ENCODE measurements around the gene AGAP9.
"Not testable (repeated sequence)": the region's sequence is repeated elsewhere in the genome, so short reads cannot be mapped to it uniquely, and the experiment has no call there.

AGAP9 gene

GRCh38 chr10:47552719-47553118, 29.3 kb upstream of the AGAP9 start:
- TF ChIP-seq, protein P1, sequence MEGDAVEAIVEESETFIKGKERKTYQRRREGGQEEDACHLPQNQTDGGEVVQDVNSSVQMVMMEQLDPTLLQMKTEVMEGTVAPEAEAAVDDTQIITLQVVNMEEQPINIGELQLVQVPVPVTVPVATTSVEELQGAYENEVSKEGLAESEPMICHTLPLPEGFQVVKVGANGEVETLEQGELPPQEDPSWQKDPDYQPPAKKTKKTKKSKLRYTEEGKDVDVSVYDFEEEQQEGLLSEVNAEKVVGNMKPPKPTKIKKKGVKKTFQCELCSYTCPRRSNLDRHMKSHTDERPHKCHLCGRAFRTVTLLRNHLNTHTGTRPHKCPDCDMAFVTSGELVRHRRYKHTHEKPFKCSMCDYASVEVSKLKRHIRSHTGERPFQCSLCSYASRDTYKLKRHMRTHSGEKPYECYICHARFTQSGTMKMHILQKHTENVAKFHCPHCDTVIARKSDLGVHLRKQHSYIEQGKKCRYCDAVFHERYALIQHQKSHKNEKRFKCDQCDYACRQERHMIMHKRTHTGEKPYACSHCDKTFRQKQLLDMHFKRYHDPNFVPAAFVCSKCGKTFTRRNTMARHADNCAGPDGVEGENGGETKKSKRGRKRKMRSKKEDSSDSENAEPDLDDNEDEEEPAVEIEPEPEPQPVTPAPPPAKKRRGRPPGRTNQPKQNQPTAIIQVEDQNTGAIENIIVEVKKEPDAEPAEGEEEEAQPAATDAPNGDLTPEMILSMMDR (IDR thresholded peaks at IDR 0.05; ENCODE audit: control extremely low read depth, extremely low read depth, low read depth, missing control alignments): peak; percentile 60
- POLR2A ChIA-PET; CTCF ChIA-PET; DNase-seq (ENCODE audit: extremely low spot score): not testable (repeated sequence)

DNA sequence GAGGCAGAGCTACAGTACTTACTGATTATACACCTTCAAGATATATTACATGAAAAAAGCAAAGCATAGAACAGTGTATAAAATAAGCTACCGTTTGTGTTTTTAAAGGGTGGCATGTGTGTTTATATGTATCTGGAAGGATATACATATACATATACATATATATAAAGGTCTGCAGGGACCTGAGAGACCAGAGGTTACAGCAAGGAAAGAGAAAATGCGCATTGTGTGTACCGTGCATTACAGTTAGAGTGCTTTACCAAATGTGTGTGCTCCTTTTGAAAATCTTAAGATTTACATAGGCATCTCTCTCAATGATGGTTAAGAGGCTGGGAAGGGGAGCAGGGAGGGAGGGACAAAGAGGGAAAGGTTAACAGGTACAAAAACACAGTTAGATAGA, 23.8 kb upstream of the AGAP9 start:
- CTCF ChIA-PET; DNase-seq (ENCODE audit: extremely low spot score); POLR2A ChIA-PET: not testable (repeated sequence)

DNA sequence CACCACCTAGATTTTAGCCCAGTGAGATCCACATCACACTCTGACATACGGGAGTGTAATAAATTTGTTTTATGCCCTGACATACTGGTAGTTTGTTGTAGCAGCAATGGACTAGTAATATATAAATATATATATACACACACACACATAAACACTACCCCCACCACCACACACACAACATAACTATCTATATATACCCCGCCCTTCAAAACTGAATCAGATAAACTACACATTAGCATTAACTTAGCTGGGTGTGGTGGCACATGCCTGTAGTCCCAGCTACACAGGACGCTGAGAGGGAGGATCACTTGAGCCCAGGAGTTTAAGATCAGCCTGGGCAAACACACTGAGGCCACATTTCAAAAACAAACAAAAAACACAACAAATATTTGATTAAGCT, 13.0 kb upstream of the AGAP9 start:
- DNase-seq (ENCODE audit: extremely low spot score); CTCF ChIA-PET; POLR2A ChIA-PET: not testable (repeated sequence)

DNA sequence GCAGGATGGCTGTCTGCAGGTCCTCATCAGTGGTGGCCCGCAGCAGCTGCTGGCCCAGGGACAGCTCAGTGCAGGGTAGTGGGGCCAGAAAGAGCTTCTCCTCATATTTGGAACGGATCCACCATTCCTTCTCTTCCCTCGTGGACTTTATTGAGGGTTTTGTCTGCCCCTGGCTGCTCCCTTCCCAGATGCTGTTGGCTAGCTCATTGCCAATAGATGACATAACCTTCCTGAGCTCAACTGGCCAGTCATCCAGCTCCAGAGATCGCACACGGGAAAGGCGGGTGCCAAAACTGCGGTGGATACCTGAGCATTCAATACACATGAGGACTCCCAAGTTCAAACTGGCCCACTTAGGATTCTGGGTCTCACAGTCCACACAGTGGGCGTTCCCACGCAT, 21.1 kb downstream of the AGAP9 start:
- CTCF ChIA-PET: not testable (repeated sequence)

DNA sequence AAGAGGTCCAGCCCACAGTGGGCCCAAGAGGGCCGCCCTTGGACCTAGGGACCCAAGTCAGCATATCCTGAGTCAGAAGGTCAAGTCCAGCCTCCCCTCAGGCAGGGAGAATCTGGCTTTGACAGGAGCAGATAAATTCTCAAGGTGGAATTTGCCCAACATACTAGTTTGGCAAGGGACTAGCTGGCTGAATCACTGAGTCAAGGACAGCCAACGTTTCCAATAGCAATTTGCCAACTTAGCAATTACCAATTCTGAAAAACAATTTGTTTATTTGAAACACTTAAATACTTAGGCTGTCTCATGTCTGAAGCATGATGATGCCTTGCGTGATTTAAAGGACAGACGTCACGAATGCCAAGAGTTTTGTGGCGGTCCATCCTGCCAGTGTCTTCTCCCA, 29.2 kb downstream of the AGAP9 start:
- POLR2A ChIA-PET; DNase-seq (ENCODE audit: extremely low spot score); CTCF ChIA-PET: not testable (repeated sequence)

More for the DNA sequence above, 21.1 kb downstream of the AGAP9 start:
- DNase-seq (ENCODE audit: extremely low spot score); POLR2A ChIA-PET: not testable (repeated sequence)

- CTCF ChIA-PET; DNase-seq (ENCODE audit: extremely low spot score); POLR2A ChIA-PET: not testable (repeated sequence)
Measured at GRCh38 chr10:47491600-47491999, 31.8 kb downstream of the AGAP9 start, which contains the start of gene FAM25G. FAM25G (minus strand) TSS chr10:47491700; CDS start chr10:47491674, 26 bp downstream.

GRCh38 chr10:47489630-47490029, 33.8 kb downstream of the AGAP9 start:
- POLR2A ChIA-PET; CTCF ChIA-PET; DNase-seq (ENCODE audit: extremely low spot score): not testable (repeated sequence)

DNA sequence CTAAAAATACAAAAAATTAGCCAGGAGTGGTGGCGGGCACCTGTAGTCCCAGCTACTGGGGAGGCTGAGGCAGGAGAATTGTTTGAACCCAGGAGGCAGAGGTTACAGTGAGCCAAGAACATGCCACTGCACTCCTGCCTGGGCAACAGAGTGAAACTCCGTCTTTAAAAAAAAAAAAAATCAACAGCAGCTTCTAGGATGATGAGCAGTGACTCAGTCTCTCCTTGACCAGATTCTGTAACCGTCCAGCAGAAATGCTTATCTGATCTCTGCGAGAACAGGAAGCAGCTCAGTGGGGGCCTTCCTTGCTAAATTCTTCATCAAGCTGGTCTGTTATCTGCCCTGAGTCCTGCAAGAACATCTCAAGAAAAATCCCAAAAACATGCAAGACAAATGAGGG, 37.5 kb downstream of the AGAP9 start:
- CTCF ChIA-PET; POLR2A ChIA-PET; DNase-seq (ENCODE audit: extremely low spot score): not testable (repeated sequence)

DNA sequence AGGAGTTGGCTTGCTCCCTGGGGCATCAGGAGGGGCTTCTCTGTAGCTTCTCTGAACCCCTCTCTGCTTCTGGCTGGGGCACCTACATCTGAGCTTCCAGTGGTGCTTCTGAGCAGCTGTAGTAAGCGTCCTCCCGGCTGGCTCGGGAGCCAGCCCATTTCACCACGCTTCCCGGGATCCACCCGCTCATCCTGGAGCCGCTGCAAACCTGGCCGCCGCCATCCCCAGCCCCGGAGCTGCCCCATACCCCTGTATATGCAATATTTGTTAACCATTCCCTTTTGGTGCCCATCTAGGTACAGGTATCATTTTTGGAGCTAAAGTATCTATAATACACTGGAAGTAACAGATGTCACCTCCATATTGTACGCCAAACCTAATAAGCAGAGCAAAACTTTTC, 38.7 kb downstream of the AGAP9 start:
- DNase-seq (ENCODE audit: extremely low spot score); CTCF ChIA-PET; POLR2A ChIA-PET: not testable (repeated sequence)

- POLR2A ChIA-PET; DNase-seq (ENCODE audit: extremely low spot score); CTCF ChIA-PET: not testable (repeated sequence)
Measured at GRCh38 chr10:47483923-47484322, 39.5 kb downstream of the AGAP9 start, which contains the start of gene ANXA8. ANXA8 (minus strand) TSS chr10:47484115; CDS start chr10:47483933, 182 bp downstream.

DNA sequence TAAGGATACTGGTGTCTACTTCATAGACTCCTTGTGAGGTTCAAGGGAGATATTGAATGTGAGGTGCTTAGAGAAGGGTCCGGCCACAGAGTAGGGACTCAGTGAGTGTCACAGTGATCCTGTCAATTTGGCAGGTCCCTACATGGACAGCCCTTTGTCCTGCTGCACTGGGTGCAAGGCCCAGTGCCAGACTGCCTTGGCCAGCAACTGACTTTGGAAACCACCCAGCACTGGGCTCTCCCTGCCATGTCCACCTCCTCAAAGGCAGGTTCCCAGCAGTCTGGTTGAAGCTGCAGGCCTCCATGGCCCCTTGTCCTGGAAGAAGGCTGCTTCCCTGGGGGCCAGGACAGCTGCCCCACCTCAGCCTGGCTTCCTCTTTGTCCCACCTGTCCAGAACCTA, 41.1 kb downstream of the AGAP9 start:
- POLR2A ChIA-PET; CTCF ChIA-PET; DNase-seq (ENCODE audit: extremely low spot score): not testable (repeated sequence)

- POLR2A ChIA-PET; CTCF ChIA-PET; DNase-seq (ENCODE audit: extremely low spot score): not testable (repeated sequence)
Measured at GRCh38 chr10:47481768-47482181, 41.7 kb downstream of the AGAP9 start.

DNA sequence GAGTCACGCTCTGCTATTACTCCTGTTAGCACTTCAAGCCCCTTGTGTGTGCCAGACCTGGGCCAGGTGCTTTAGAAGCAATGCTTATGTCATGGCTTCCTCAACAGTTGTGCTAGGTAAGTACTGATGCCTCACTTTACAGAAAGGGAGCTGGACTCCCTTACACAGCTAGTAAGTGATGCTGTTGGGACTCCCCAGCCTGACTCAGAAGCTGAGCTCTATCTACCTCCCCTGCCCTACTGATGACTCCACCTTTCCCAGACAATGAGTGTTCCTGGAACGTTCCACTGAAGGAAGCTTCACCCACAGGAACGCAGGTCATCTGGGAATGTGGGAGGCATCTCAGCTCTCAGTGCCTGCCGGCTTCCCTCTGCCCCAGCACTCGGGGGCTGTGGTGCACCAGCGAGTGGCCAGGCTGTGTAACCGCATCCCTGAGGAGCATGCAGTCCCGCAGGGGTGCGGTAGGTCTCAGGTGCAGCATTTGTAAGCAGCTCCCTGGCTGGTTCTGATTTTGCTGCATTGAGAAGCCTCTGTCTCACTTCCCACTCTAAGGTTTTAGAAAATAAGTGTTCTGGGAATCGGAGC, 42.2 kb downstream of the AGAP9 start:
- DNase-seq (ENCODE audit: extremely low spot score); CTCF ChIA-PET; POLR2A ChIA-PET: not testable (repeated sequence)

GRCh38 chr10:47480133-47480532, 43.3 kb downstream of the AGAP9 start:
- POLR2A ChIA-PET; DNase-seq (ENCODE audit: extremely low spot score); CTCF ChIA-PET: not testable (repeated sequence)

GRCh38 chr10:47478114-47478513, 45.3 kb downstream of the AGAP9 start:
- CTCF ChIA-PET; POLR2A ChIA-PET; DNase-seq (ENCODE audit: extremely low spot score): not testable (repeated sequence)

DNA sequence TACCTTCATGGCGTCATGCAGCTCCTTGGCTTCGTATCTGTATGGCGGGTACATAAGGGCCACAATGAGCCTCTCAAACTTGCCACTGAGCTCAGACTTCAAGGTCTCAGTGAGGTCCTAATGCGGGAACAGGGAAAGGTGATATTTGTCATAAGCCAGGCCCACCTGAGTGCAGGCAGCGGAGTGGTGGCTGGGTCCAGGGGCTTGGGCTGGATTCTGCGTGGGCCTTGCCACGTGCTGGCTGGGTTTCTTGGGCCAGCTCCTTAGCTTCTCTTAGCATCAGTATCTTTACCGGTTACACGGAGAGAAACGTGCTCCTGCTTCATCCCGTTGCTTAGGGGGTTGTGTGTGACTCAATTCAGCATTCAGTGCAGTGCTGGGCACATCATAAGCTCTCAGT, 46.4 kb downstream of the AGAP9 start:
- POLR2A ChIA-PET; DNase-seq (ENCODE audit: extremely low spot score); CTCF ChIA-PET: not testable (repeated sequence)

- POLR2A ChIA-PET; CTCF ChIA-PET; DNase-seq (ENCODE audit: extremely low spot score): not testable (repeated sequence)
Measured at GRCh38 chr10:47475101-47475500, 48.3 kb downstream of the AGAP9 start.

GRCh38 chr10:47473516-47473915, 49.9 kb downstream of the AGAP9 start:
- POLR2A ChIA-PET; CTCF ChIA-PET; DNase-seq (ENCODE audit: extremely low spot score): not testable (repeated sequence)

DNA sequence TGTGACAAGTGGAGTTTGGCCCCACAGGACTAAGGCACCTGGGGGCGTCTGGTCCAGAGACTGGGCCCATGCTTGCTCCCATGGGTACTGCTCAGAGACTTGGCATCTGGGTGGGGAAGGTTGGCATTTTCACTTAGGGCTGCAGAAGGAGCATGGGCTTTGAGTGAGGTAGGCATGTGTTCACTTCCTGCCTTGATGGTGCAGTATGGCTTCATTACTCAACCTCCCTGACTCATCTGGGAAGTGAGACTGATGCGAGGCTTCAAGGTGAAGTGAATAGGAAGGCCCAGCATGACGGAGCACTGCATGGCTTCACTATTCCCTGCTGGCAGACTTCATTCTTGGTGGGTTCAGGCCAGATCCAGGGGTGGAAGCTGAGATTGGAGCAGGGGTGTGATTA, 50.8 kb downstream of the AGAP9 start:
- DNase-seq (ENCODE audit: extremely low spot score); CTCF ChIA-PET; POLR2A ChIA-PET: not testable (repeated sequence)
